Stimulated activated CD8-positive, alpha-beta memory T cell treated with anti-CD3 and anti-CD28 coated beads, Interleukin-2, amount 100 ng/mL, for 1 hour (primary cell): ENCODE results near the gene SEC14L5.

Experiments used
- DNase-seq, 2 donors: peaks; one replicate each; pipeline ENCODE4 v3.0.0-alpha.2; 2020; ENCODE audit warnings: low read depth in 2 of 2

Gene SEC14L5

GRCh38 chr16:4931381-4931780 is 26.7 kb upstream of the SEC14L5 start:
- no peak for DNase-seq

DNA sequence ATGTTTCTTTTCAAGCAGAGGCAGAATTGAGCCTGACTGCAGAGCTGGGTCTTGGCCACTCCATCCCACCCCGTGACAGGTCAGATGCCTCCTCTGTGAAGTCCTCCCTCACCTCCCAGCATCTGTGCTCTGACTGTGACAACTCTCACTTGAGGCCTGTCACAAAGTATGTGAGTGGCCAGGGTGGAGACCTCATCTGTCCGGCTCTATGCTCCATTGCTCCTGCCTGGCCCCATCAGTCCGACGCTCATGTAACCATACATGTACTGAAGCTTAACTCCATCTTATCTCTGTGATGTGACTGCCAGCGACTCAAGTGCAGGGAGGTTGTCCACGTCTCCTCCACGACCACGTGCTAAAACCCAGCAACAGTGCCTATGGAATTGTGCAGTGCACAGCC is 24.7 kb upstream of the SEC14L5 start:
- DNase-seq: no peak

- DNase-seq: no peak
Measured at GRCh38 chr16:4933871-4934395, 24.2 kb upstream of the SEC14L5 start.

DNA sequence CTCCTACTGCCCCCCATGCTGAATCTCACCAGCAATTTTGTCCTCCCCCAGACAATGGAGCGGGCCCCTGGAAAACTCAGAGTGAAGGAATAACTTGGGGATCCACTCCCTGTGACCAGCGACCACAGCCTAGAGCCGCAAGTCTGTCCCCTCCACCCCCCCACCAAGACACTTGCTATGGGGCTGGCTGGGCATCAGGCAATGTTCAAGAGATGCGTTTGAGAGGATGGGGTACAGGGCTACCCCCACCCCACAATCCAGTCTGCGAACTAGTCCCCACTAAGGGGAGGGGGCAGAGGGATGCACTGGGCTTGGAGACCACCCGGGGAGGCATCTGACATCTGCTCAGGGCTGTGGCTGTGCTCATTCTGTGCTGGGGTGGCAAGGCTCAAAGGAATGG is 23.5 kb upstream of the SEC14L5 start:
- DNase-seq: no peak

DNA sequence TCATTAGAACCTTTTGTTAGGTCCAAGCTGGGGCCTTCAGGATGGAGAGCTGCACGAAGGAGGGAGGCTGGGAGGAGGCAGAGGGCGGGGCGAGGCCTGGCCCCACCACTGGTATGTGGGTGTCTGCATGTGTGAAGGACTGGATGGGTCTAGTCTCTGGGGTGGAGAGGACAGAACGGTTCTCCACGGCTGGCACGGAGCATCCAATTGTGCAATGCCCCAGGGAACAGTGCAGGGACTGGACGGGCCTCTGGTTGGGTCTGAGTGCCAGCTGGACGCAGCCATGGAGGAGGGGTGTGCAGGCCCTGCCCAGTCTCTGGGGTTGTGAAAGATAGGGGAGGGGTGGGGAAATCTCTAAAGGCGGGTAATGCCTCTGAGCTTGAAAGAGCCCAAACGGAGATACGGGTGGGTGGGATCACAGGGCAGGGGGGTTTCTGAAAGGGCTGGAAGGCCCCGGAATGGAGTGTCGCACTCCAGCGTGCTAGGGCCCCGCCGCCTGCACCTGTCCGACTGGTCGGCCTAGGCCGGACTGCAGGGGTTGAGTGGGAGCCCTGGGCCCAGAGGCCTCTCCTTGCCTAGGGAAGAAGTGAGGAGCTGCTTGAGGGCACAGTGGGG is 22.8 kb upstream of the SEC14L5 start:
- DNase-seq: no peak

GRCh38 chr16:4936181-4936990 is 21.7 kb upstream of the SEC14L5 start:
- no peak for DNase-seq

- DNase-seq: no peak
Measured at GRCh38 chr16:4936991-4937781, 20.9 kb upstream of the SEC14L5 start, which contains the start of gene PPL. Gene PPL (minus strand): TSS chr16:4937148. CDS start chr16:4937045, 103 bp downstream.

DNA sequence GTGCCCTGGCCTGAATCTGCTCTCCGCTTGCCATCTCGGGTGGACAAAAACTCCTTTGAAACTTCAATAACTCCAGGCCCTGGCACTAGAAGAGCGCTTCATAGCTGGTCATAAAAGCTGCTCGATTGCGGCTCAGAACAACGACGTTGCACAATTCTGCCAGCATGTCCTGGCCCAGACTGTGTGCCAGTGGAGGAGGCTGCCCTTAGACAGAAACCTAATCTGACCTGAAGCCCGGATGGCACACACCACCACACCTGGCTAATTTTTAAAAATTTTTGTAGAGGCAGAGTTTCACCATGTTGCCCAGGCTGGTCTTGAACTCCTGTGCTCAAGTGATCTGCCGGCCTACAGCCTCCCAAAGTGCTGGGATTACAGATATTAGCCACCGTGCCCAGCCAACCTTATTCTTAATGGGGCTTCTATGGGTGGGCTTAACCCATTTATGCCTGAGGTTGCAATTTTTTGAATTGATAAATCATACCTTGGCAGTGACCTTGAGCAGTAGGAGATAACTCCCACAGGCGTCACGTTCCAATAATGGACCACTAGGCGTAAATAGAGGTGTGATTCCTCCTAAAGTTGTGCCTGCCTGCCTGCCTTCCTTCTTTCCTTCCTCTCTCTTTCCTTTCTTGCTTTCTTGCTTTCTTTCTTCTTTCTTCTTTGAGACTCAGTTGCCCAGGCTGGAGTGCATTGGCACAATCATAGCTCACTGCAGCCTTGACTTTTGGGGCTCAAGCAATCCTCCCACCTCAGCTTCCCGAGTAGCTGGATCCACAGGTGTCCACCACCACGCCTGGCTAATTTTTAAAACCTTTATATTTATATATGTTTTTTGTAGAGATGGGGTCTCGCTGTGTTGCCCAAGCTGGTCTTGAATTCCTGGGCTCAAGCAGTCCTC is 20.1 kb upstream of the SEC14L5 start:
- DNase-seq: no peak

GRCh38 chr16:4938683-4939030 is 19.5 kb upstream of the SEC14L5 start:
- DNase-seq: no peak

DNA sequence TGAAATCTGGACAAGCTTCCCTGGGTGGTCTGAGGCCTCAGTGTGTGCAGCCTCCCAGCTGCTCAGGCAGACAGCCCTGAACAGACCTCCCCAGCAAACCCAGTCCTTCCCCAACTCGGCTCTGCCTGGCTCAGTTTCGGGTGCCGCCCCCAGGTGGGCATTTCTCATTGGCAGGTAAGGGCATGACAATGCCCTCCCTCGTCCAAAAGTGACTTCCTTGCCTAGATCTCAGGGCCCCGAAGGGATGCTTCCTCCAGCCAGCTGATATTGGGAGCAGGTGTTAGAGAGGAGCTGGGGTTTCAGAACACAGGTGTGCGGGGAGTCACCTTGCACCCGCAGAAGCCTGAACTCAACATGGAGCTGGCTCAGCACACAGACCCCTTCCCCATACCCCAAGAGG is 17.4 kb upstream of the SEC14L5 start:
- no peak for DNase-seq

DNA sequence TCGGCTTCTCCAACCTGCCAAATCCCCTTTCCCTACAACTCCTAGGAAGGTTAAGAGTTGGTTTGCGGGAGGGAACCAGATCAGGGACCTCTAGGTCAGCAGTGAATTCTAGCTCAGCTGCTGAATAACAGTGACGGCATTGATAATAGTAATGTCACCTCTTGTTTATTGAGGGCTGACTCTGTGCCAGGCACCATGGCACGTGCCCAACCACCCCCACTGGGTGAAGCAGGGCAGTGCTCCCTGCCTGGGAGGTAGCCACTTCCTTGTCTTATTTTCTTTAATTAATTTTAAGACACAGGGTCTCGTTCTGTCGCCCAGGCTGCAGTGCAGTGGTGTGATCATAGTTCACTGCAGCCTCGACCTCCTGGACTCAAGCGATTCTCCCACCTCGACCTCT is 15.6 kb upstream of the SEC14L5 start:
- no peak for DNase-seq

- DNase-seq: no peak
Measured at GRCh38 chr16:4944333-4945281, 13.5 kb upstream of the SEC14L5 start.

- DNase-seq: no peak
Measured at GRCh38 chr16:4945560-4946502, 12.3 kb upstream of the SEC14L5 start.

DNA sequence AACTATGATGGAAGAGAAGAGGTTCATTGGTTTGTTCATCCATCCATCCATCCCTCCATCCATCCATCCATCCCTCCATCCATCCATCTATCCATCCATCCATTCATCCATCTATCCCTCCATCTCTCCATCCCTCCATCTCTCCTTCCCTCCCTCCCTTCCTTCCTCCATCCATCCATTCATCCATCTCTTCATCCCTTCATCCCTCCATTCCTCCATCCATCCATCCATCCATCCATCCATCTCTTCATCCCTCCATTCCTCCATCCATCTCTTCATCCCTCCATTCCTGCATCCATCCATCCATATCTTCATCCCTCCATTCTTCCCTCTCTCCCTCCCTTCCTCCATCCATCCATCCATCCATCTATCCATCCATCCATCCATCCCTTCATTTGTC is 11.2 kb upstream of the SEC14L5 start:
- DNase-seq: no peak

- no peak for DNase-seq
Measured at GRCh38 chr16:4947722-4948503, 10.2 kb upstream of the SEC14L5 start.

DNA sequence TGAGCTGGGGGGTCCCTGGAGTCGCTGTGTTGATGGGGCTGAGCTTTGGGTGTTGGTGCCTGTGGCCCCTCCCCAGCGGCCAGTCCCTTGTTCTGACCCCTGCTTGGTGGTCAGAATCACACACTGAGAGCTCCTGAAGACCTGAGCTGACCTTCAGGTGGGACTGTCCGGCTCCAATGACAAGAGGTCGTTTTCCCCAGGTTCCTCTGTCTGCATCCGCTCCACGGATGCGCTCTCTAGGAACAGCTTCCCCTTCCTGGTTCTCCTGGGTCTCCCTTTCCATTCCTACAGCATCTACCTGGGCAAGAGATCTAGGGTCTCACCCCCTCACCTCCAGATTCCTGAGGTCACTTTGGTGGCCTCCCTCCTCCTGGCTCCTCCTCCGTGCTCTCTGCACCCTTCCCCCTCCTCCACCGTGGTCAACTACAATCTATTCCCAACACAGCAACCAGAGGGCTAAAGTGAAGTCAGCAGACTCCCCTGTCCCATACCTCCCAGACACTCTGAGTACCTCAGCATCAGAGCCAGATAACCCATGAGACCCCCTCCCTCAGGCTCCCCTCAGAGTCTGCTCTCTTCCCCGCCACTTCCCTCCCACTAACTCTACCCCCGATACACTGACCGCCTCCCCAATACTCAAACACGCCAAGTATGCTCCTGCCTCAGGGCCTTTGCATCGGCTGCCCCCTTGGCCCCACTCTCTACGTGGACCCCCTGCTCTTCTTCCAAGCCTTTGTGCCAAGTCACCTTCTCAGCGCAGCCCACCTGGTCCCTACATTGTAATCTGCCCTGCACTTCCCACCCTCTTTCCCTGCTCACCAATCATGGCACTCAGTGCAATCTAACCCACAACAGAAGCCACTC is 9.0 kb upstream of the SEC14L5 start:
- no peak for DNase-seq

DNA sequence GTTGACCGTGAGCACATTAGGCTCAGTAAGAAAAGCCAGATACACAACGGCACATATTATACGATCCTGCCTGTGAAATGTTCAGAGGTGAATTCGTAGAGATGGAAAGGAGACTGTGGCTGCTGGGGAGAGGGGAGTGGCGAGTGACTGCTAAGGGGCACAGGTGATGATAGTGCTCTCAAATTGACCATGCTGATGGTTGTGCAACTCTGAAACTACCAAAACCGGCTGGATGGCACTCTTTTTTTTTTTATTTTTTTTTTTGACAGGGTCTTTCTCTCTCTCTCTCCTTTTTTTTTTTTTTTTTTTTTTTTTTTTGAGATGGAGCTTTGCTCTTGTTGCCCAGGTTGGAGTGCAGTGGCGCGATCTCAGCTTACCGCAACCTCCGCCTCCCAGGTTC is 8.1 kb upstream of the SEC14L5 start:
- DNase-seq: no peak
